ENCODE data around the gene TMEM41B. TPM values are rescaled to one million over a fixed set of nuclear protein-coding genes. Genes with fewer than 3 reads are reported as not detected.
"Not testable (repeated sequence)": the region's sequence is repeated elsewhere in the genome, so short reads cannot be mapped to it uniquely, and the experiment has no call there.

Gene TMEM41B
- total RNA-seq (2022) = 71.8 and 72.0 TPM in 2 replicates
- percentile 85 among the genes with signal in this experiment for Bru-seq, nascent RNA
- BruChase-seq, experiment 1, labeled RNA remaining after a 6-hour chase = percentile 94 among the genes with signal in this experiment
- percentile 94 among the genes with signal in this experiment for BruChase-seq, experiment 2, labeled RNA remaining after a 2-hour chase
- long read RNA-seq, transcript TMEM41B-204 (7 exons, 3,968 nt) = major isoform, 50 of 66 reads
- long read RNA-seq, transcript TMEM41B-205 (3 exons, 723 nt) = minor isoform, 8 of 66 reads
- long read RNA-seq, partial matches to known transcripts = 4 of 66 reads
- long read RNA-seq, other reads (novel, unspliced or antisense) = 1 of 66 reads

DNA sequence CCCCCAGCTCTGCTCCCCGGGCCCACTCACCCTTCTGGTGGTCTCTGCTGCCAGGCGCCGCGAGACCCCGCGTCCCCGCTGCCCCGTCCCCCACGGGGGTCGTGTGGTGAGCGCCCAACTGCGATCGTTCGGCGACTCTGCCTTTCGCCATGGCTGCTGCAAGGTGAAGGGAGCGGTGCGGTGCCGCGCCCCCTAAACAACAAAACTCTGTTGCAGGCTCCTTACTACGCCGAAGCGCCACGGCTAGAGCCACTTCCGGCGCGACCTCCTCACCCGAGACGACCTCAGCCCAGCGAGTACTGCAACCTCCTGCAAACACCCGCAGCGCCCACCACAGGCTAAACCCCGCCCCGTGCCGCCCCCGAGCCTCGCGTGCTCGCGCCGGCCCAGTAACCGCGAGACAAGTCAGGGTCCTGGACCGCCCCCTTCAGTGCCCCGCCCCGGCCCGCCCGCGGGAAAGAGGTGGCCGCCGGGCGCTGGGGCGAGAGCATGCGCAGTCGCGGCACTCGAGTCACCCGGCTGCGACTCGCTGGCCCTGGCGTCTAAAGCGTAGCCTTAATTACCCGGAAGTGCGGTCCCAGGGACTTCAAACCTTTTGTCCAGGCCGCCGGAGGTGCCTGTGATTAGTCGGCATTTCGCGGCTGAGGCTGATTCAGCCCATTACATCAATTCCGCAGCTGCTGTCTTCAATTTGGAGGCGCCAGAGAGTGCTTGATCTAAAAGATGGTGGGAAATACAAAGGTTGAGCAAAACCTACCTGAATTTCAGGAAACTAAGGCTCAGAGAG lies at the start of gene TMEM41B:
TSS of gene TMEM41B (minus strand) at position 303 of the 787 bp plus-strand sequence. CDS start at position 151, 152 bp downstream.
- no peaks in the 10 kb centered on the region for H3K9me3 Mint-ChIP-seq (ENCODE audit: low read depth, unreplicated experiment)
- intact Hi-C loops (cut with micrococcal nuclease; ENCODE audit: unreplicated experiment) = loop anchor here (2.0 to 5.0 kb wide), 2 partner anchors 48 to 73 kb away; no protein-coding TSS in a partner anchor
- peaks cover 34% of the 10 kb centered on the region for H3K4me1 Mint-ChIP-seq (ENCODE audit: low read depth, unreplicated experiment)
- CTCF ChIA-PET = interaction anchor here (0.5 to 1.0 kb wide), 8 partner anchors 41 to 1270 kb away, joined by 3 to 5 read pairs (median 3); partner anchors contain the start of gene IPO7
- no TSS peak for BruUV-seq (replicated peaks)
- TF ChIP-seq CTCF (IDR thresholded peaks at IDR 0.05; ENCODE audit: unreplicated experiment) = no peak
- peaks cover 22% of the 10 kb centered on the region for H3K36me3 Mint-ChIP-seq (ENCODE audit: insufficient read depth, unreplicated experiment)
- DNase-seq = peak; percentile 99
- H3K27ac Mint-ChIP-seq (ENCODE audit: unreplicated experiment) = peak within 1 kb of the TSS; percentile 96
- peak within 1 kb of the TSS; percentile 100 for H3K4me3 Mint-ChIP-seq (ENCODE audit: low read depth, unreplicated experiment)
- H3K27me3 Mint-ChIP-seq (ENCODE audit: unreplicated experiment) = no peaks in the 10 kb centered on the region

DNA sequence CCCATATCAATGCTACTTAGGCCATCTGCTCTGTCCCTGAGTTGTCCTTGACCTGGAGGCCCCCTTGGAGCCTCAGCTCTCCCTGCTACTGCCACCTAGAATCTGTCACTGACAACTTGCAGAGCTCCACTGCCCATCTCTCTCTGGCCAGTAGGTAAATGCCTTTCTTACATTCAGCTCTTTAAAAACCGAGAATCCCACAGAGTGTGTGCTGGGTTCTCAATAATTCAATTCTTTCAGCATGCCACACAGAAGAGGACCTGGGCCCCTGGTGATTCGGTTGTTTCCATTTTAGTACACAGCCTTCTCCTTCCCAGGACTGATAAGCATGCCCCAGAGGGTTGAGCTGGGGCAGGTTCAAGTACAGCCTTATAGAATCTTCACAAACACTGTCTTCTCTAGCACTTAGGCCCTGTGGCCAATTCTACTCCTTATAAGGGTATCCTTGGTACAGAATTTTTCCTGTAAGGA lies 48.0 kb upstream of the TMEM41B start:
- no peak overlapping the region for H3K4me3 Mint-ChIP-seq (ENCODE audit: low read depth, unreplicated experiment)
- peaks cover 25% of the 10 kb centered on the region for H3K36me3 Mint-ChIP-seq (ENCODE audit: insufficient read depth, unreplicated experiment)
- TF ChIP-seq CTCF (IDR thresholded peaks at IDR 0.05; ENCODE audit: unreplicated experiment) = no peak
- peaks cover 31% of the 10 kb centered on the region for H3K4me1 Mint-ChIP-seq (ENCODE audit: low read depth, unreplicated experiment)
- no peaks in the 10 kb centered on the region for H3K27me3 Mint-ChIP-seq (ENCODE audit: unreplicated experiment)
- CTCF ChIA-PET = interaction anchor here (2.2 kb wide), 1 partner anchor 23 kb away, joined by 15 read pairs; the partner anchor contains the start of gene IPO7
- peak overlapping the region; percentile 99 for H3K27ac Mint-ChIP-seq (ENCODE audit: unreplicated experiment)
- intact Hi-C loops (cut with micrococcal nuclease; ENCODE audit: unreplicated experiment) = loop anchor here (2.0 kb wide), 2 partner anchors 22 to 48 kb away; partner anchors contain the start of genes IPO7 and TMEM41B
- no peak for DNase-seq
- no TSS peak for BruUV-seq (replicated peaks)
- no peaks in the 10 kb centered on the region for H3K9me3 Mint-ChIP-seq (ENCODE audit: low read depth, unreplicated experiment)

DNA sequence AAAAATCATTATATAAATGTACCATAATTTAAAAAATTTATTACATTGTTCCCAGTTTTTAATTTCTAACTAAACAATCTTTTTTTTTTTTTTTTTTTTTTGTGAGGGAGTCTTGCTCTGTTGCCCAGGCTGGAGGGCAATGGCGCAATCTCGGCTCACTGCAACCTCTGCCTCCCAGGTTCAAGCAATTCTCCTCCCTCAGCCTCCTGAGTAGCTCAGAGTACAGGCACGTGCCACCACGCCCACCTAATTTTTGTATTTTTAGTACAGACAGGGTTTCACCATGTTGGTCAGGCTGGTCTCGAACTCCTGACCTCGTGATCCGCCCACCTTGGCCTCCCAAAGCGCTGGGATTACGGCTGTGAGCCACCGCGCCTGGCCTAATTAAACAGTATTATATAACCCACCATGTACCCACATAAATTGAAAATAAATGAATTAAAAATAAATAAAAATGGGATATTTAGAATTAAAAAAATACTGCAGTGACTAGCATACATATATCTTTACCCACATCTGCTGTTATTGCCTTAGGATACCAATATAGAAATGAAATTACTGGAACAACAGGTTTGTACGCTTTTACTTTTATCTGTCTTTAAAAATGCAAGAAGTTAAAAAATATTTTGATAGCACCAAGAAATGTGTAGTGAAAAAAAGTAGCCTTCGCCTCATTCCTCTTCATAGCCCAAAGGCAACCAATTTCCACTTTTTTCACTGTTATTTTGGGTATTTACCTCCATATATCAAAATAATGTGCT lies 46.6 kb upstream of the TMEM41B start:
- H3K9me3 Mint-ChIP-seq (ENCODE audit: low read depth, unreplicated experiment); H3K4me3 Mint-ChIP-seq (ENCODE audit: low read depth, unreplicated experiment); BruUV-seq (replicated peaks); CTCF ChIA-PET; H3K27me3 Mint-ChIP-seq (ENCODE audit: unreplicated experiment); DNase-seq; intact Hi-C loops (cut with micrococcal nuclease; ENCODE audit: unreplicated experiment): not testable (repeated sequence)
- peak overlapping the region; percentile 67 for H3K27ac Mint-ChIP-seq (ENCODE audit: unreplicated experiment)
- H3K4me1 Mint-ChIP-seq (ENCODE audit: low read depth, unreplicated experiment) = peaks cover 31% of the 10 kb centered on the region
- peaks cover 25% of the 10 kb centered on the region for H3K36me3 Mint-ChIP-seq (ENCODE audit: insufficient read depth, unreplicated experiment)

GRCh38 chr11:9357041-9357440 lies 42.6 kb upstream of the TMEM41B start:
- Mint-ChIP-seq H3K36me3 (ENCODE audit: insufficient read depth, unreplicated experiment) (no peaks in the 10 kb centered on the region), H3K27ac (ENCODE audit: unreplicated experiment) (no peak overlapping the region), H3K4me1 (ENCODE audit: low read depth, unreplicated experiment) (peaks cover 9% of the 10 kb centered on the region), H3K4me3 (ENCODE audit: low read depth, unreplicated experiment) (no peak overlapping the region), H3K27me3 (ENCODE audit: unreplicated experiment) (no peaks in the 10 kb centered on the region), H3K9me3 (ENCODE audit: low read depth, unreplicated experiment) (no peaks in the 10 kb centered on the region)
- TF ChIP-seq CTCF (IDR thresholded peaks at IDR 0.05; ENCODE audit: unreplicated experiment) = no peak
- intact Hi-C loops (cut with micrococcal nuclease; ENCODE audit: unreplicated experiment) = no loop called here
- BruUV-seq (replicated peaks) = no TSS peak
- no peak for DNase-seq
- CTCF ChIA-PET = no interaction called here

Data from Calu3 (cell line).